ENCODE measurements around the gene SAE1.

Gene SAE1

DNA sequence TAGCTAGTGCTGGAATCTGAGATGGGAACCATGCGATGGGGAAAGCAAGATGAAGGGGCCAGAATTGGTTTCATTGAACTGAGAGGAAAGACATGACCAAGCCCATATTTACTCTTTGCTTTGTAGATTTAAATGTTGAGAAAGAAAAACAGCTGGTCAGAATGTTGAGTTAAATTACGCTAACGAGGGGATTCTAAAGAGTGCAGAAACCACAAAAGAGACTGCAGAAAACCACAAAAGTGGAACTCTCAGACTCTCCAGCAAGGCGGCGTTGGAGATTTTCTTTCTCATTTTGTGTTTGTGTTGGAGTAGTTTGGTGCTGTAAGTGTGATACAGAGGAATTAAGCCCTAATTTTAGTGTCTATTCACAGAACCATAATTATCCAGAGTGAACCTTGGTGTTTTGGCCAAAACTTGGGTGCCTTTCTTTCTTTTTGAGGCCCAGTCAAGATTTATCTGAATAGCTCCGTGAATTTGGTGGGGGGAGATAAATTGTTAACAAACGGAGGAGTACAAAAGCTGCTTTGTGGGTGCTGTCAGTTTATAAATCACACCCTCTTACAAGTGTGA, 26.3 kb downstream of the SAE1 start:
- peaks cover 37% of the 10 kb centered on the region for H3K4me1 Mint-ChIP-seq

DNA sequence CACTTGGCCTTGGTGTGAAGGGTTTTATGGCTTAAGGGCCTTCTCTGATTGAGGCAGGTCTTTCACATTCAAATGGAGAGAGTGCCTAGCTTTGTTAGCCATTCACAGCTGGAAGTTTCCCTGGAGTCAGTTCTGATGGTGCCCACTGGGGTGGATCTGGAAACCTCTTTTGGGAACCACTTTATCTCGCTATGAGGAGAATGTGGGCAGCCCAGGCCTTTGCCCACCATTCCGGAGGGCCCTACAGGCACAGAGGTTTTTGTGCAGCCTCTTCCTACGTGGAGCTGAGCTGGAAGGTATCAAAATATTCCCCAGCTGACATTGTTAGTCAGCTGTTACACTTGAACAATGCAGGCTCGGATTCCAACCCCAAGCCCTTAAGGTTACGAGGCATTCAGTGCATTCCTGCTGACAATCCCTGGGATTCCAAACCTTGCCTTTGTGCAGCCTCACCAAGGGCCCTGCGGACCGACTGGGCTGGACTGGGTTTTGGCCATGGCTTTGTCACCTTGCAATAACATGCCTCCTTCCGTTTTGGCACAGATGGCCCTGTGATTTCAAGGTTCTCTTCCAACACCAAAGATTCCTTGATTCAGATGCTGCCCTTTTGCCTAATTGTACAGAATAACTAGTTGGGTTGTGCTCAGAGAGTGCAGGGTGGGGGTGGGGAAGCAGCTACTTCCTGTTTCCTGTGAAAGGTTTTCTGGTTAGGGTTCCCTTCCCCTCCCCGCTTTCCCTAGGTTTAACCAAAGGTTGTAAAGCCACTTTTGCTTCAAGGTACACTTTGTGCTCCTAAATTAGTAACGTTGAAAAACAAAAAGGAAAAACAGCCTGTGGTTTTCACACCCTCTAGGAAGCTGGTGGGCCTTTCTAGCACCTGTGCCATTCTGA, 27.0 kb downstream of the SAE1 start:
- Mint-ChIP-seq H3K4me1 (peaks cover 37% of the 10 kb centered on the region), H3K27me3 (ENCODE audit: low read depth, poor library complexity) (no peaks in the 10 kb centered on the region), H3K36me3 (ENCODE audit: low read depth) (peaks cover 66% of the 10 kb centered on the region), H3K27ac (peak overlapping the region; percentile 88), H3K4me3 (no peak overlapping the region), H3K9me3 (no peaks in the 10 kb centered on the region)
- TF ChIP-seq, protein P1, sequence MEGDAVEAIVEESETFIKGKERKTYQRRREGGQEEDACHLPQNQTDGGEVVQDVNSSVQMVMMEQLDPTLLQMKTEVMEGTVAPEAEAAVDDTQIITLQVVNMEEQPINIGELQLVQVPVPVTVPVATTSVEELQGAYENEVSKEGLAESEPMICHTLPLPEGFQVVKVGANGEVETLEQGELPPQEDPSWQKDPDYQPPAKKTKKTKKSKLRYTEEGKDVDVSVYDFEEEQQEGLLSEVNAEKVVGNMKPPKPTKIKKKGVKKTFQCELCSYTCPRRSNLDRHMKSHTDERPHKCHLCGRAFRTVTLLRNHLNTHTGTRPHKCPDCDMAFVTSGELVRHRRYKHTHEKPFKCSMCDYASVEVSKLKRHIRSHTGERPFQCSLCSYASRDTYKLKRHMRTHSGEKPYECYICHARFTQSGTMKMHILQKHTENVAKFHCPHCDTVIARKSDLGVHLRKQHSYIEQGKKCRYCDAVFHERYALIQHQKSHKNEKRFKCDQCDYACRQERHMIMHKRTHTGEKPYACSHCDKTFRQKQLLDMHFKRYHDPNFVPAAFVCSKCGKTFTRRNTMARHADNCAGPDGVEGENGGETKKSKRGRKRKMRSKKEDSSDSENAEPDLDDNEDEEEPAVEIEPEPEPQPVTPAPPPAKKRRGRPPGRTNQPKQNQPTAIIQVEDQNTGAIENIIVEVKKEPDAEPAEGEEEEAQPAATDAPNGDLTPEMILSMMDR (IDR thresholded peaks at IDR 0.05), result no peak
- DNase-seq, result peak; percentile 27

More for the DNA sequence above, 26.3 kb downstream of the SAE1 start:
- no peak overlapping the region for H3K4me3 Mint-ChIP-seq
- no peak for DNase-seq
- H3K36me3 Mint-ChIP-seq (ENCODE audit: low read depth), result peaks cover 69% of the 10 kb centered on the region
- no peaks in the 10 kb centered on the region for H3K27me3 Mint-ChIP-seq (ENCODE audit: low read depth, poor library complexity)
- TF ChIP-seq, protein P1 (IDR thresholded peaks at IDR 0.05), result no peak
- peak overlapping the region; percentile 88 for H3K27ac Mint-ChIP-seq
- H3K9me3 Mint-ChIP-seq, result no peaks in the 10 kb centered on the region

DNA sequence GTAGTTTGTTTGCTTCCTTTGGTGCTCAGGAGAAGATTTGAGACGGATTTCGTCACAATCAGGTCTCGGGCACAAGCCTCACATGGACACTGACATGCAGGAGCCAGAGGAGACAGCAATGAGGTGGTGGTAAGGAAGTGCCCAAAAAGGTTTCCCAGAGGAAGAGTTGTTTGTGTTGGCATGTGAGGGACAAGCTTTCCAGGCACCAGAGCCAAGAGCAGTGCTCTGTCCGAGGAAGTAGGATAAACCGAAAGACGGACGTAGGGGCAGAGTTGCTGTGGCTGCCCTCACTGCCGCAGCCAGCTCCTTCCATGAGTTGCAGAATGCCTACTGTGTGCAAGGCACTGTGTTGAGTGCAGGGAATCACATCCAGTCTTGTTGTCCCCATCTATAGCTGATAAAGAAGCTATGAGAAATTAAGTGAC, 27.7 kb downstream of the SAE1 start:
- Mint-ChIP-seq H3K9me3 (no peaks in the 10 kb centered on the region), H3K4me1 (peaks cover 37% of the 10 kb centered on the region), H3K4me3 (no peak overlapping the region), H3K27ac (peak overlapping the region; percentile 88), H3K36me3 (ENCODE audit: low read depth) (peaks cover 59% of the 10 kb centered on the region), H3K27me3 (ENCODE audit: low read depth, poor library complexity) (no peaks in the 10 kb centered on the region)
- DNase-seq, result no peak
- TF ChIP-seq, protein P1 (IDR thresholded peaks at IDR 0.05), result no peak

DNA sequence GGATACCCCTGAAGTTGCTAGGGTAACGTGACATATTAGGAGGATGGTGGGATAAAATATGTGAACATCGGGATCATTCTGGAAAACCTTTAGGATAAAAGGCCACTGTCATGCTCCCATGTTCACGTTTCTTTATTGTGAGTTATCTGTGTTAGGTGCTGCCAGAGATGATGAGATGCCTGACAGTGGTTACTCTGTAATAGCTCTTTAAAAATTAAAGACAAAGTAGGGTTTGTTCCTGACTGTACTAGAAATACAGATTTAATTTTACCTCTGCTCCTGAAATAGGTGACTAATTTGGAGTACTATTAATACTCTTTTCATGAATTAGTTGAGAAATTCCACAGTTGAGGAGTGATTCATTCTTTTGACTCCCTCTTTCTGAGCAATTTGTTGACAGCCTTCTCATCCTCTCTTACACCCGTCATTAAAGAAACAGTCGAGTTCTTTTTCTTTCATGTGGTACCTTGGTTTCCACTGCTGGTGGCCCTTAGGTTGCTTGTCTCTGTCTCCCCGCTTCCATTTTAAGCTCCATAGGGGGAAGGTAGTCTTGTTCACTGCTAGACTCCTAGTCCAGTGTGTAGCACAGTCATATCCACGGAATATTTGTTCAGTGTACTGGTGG, 28.4 kb downstream of the SAE1 start:
- Mint-ChIP-seq H3K9me3 (no peaks in the 10 kb centered on the region), H3K4me1 (peaks cover 37% of the 10 kb centered on the region), H3K27me3 (ENCODE audit: low read depth, poor library complexity) (no peaks in the 10 kb centered on the region), H3K36me3 (ENCODE audit: low read depth) (peaks cover 57% of the 10 kb centered on the region), H3K27ac (peak overlapping the region; percentile 90), H3K4me3 (no peak overlapping the region)
- TF ChIP-seq, protein P1 (IDR thresholded peaks at IDR 0.05), result no peak
- no peak for DNase-seq

DNA sequence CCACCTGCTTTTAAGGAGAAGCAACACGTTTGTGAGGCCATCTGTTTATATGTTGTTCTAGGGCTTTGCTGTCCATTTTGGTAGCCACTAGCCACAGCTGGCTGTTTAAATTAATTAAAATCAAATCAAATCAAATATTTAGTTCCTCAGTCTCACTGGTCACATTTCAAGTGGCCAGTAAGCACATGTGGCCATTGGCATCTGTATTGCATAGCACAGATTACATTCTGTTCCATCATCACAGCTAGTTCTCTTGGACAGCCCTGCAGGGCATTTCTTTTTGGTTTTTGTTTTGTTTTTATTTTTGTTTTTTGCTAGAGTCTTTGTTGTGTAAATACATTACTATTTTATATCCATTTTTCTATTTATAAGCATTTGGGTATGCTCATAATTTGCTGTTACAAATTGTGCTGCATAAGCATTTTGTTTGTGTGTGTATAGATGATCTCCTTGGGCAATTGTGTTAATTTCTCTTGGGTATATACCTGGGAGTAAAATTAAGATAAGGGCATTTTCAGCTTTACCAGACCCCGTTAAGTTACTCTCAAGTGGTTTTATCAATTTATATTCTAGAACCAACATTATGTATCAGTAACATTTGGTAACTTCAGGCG, 31.3 kb downstream of the SAE1 start:
- Mint-ChIP-seq H3K9me3 (no peaks in the 10 kb centered on the region), H3K4me3 (no peak overlapping the region)
- TF ChIP-seq, protein P1 (IDR thresholded peaks at IDR 0.05), result no peak

More for the DNA sequence above, 31.3 kb downstream of the SAE1 start:
- H3K27ac Mint-ChIP-seq, result no peak overlapping the region
- H3K4me1 Mint-ChIP-seq, result peaks cover 24% of the 10 kb centered on the region
- DNase-seq, result no peak
- H3K27me3 Mint-ChIP-seq (ENCODE audit: low read depth, poor library complexity), result no peaks in the 10 kb centered on the region
- H3K36me3 Mint-ChIP-seq (ENCODE audit: low read depth), result peaks cover 50% of the 10 kb centered on the region

Data from nephron progenitor cell (in vitro differentiated cells).